D721Med (cell line): ENCODE data around the gene ERICH6.

Experiments used
- DNase-seq: peaks from one replicate; pipeline ENCODE4 v3.0.0; 2011; ENCODE audit warnings: low spot score; ENCODE audit not compliant: insufficient read length
- FAIRE-seq: peaks from 2 replicates; lab custom pipeline; 2011; peaks lifted over from hg19 to GRCh38; lab: Jason Lieb, UNC
- TF ChIP-seq, protein P1 (sequence below): IDR thresholded peaks from 2 replicates; pipeline ENCODE4 v1.5.1; 2012; ENCODE audit warnings: mild to moderate bottlenecking, control low read depth; ENCODE audit not compliant: insufficient read depth; ENCODE audit errors: missing control alignments

The ERICH6 gene

DNA sequence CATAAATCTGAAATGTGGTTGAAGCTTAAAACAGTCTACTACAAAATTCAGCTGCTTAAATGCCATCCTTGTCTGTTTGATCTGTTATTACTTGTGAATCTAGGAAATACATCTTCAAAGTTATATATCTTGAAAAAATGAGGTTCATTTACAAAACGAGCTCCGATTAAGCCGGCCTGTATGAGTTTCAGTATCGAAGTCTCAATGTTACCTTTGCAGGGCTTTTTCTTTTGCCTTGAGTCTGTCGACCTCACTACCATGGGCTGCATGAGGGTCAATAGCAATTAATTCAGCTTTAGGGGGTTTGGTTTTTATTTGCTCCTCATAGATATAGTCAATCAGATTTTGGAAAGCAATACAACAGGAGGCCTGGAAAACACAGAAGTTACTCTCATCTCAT, 23.2 kb downstream of the ERICH6 start:
- DNase-seq = no peak
- no peak for FAIRE-seq
- TF ChIP-seq, protein P1, sequence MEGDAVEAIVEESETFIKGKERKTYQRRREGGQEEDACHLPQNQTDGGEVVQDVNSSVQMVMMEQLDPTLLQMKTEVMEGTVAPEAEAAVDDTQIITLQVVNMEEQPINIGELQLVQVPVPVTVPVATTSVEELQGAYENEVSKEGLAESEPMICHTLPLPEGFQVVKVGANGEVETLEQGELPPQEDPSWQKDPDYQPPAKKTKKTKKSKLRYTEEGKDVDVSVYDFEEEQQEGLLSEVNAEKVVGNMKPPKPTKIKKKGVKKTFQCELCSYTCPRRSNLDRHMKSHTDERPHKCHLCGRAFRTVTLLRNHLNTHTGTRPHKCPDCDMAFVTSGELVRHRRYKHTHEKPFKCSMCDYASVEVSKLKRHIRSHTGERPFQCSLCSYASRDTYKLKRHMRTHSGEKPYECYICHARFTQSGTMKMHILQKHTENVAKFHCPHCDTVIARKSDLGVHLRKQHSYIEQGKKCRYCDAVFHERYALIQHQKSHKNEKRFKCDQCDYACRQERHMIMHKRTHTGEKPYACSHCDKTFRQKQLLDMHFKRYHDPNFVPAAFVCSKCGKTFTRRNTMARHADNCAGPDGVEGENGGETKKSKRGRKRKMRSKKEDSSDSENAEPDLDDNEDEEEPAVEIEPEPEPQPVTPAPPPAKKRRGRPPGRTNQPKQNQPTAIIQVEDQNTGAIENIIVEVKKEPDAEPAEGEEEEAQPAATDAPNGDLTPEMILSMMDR = no peak

DNA sequence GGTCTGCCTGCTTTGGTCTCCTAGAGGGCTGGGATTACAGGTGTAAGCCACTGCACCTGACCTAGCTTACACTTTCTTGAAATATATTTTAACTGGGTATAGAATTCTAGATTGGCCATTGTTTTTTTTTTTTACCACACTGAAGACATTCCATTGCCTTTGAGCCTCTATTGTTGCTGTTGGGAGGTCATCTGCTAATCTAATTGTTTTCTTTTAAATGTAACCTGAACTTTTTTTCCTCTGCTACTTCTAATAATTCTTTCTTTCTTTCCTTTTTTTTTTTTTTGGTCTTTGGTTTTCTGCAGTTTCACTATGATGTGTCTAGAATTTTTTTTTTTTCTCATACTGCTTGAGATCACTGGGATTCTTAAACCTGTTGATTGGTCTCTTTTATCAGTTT, 28.1 kb downstream of the ERICH6 start:
- no peak for FAIRE-seq
- TF ChIP-seq, protein P1 = no peak
- DNase-seq = no peak

DNA sequence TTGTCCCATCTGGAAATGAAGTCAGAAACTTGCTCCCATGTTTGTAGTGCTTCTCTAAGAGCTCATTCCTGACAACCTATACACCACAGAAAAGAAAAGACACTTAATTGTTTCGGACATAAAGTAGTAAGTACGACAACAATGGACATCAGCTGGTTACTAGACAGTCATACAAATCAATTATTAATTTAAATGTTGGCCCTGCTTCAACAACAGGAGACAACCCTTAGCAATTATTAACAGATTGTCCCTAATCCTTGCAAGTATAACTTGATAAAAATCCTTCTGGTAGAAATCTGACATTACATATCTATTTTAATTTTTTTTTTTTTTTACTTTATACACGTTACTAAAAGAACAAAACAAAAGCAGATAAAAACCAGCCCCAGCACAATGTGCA, 29.8 kb downstream of the ERICH6 start:
- DNase-seq (no peak), FAIRE-seq (no peak)
- TF ChIP-seq, protein P1 = no peak

DNA sequence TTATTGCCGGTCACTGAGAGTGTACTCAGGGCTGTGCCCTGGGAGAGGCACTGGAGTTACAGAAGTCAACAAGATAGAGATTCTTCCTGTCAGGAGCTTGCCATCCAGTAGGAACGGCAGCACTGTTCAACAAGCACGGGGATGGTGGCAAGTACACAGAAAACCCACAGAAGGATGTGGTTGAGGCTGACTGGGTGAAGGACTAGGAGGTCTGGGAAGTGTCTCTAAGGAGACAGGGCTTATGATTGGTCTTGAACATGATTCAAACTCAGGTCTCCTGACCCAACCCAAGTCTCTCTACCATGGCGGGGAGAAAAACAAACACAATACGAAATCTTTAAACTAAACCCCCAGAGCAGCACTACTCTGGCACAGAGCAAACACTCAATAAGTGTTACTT, 37.6 kb downstream of the ERICH6 start:
- DNase-seq (no peak), FAIRE-seq (no peak)
- TF ChIP-seq, protein P1 = no peak

DNA sequence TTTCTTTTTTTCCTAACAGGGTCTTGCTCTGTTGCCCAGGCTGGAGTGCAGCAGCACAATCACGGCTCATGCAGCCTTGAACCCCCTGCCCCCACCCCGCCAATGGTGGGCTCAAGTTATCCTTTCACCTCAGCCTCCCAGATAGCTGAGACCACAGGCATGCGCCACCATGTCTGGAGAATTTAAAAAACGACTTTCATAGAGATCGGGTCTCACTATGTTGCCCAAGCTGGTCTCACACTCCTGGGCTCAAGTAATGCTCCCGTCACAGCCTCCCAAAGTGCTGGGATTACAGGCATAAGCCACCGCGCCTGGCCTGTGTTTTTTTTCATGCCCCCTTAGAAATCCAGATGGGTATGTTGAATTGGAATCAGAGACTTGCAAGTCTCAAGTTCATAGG, 40.3 kb downstream of the ERICH6 start:
- DNase-seq = no peak
- FAIRE-seq = no peak
- TF ChIP-seq, protein P1 = no peak

DNA sequence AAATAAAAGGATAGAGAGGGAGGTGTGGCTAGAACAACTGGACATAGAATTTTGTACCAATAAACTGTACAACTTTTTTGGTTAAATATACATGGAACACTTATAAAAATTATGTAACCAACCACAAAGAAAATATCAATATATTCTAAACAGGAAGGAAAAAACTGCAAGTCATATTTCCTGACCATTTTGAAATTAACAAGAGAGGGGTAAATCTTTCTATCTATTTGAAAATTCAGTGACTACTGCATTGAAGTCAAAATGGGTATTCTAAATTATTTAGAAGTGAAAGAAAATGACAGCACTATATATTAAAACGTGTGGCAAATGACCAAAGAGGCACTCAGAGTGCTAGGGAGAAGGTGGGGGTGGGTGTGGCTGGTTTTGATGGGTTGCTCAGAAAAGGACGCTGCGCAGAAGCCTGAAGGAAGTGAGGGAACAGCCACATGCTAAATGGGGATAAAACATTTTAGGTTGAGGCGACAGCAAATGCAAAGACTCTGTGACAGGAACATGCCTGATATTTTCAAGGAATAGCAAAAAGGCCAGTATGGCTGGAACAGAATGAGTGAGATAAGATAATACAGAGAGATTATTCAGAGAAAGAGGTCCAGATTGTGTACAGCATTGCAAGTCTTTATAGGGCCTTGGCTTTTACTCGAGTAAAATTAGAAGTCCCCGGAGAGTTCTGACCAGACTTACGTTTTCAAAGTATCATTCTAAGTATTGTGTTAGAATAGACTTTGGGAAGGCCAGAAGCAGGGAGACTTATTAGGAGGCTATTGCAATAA, 41.1 kb downstream of the ERICH6 start:
- DNase-seq = no peak
- FAIRE-seq = no peak
- TF ChIP-seq, protein P1 = no peak

DNA sequence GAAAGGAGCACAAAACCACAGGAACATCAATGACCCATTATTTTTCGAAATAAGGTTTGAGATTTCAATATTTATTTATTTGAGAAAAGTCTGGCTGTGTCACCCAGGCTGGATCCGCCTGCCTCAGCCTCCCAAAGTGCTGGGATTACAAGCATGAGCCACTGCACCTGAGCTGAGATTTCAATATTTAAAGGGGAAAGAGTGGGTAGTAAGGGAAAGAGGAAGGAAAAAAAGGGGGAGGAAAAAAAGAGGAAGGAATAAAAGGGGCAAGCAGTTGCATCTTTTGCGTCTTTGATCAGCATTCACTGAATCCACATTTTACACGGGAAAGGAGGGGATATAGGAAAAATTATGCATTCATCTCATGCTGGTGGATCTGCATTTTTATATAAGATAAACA, 47.4 kb downstream of the ERICH6 start:
- TF ChIP-seq, protein P1 = no peak
- no peak for DNase-seq
- no peak for FAIRE-seq
